GM12874 (cell line): Measurements from ENCODE around the gene ASTN2.
A peak's percentile ranks its signal among the peaks of the same experiment; 100 is the strongest.

Source experiments
- TF ChIP-seq, protein P1 (sequence below): IDR thresholded peaks from 2 replicates; pipeline ENCODE4 v1.5.1; 2011; ENCODE audit warnings: low read depth, mild to moderate bottlenecking, control low read depth, low read length, moderate library complexity; ENCODE audit not compliant: insufficient read depth

The ASTN2 gene

DNA sequence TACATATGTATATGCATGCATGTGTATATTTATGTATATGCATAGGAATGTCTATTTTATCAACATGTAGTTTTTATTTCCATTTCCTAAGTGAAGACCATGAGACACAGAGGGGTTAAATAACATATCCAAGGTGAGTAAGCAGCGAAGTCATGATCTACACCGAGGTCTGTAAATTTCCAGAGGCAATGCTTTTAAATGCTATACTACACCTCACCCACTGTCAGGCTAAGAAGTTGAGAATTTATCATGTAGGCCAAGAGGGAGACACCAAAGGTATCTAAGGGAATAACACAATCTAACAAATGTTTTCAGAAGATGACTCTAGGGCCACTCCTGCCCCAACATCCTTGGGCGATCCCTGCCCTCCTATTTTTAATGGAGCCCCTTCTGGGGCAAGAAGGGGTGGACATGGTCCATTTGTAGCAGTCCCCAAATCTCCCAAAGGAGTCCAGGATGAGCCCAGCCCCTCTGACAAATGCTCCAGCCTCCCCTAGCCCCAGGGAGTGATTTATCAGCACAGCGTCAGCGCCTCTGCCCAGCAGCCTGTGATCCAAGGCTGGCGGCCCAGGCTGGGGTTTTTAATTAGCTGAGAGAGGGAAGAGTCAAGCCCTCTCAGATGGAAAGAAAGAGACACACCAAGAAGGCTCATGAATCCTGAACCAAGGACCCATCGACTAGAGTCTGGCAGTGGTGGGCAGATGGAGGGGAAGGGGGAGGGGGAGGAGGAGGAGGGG, 339.9 kb downstream of the ASTN2 start:
- TF ChIP-seq, protein P1, sequence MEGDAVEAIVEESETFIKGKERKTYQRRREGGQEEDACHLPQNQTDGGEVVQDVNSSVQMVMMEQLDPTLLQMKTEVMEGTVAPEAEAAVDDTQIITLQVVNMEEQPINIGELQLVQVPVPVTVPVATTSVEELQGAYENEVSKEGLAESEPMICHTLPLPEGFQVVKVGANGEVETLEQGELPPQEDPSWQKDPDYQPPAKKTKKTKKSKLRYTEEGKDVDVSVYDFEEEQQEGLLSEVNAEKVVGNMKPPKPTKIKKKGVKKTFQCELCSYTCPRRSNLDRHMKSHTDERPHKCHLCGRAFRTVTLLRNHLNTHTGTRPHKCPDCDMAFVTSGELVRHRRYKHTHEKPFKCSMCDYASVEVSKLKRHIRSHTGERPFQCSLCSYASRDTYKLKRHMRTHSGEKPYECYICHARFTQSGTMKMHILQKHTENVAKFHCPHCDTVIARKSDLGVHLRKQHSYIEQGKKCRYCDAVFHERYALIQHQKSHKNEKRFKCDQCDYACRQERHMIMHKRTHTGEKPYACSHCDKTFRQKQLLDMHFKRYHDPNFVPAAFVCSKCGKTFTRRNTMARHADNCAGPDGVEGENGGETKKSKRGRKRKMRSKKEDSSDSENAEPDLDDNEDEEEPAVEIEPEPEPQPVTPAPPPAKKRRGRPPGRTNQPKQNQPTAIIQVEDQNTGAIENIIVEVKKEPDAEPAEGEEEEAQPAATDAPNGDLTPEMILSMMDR: no peak

DNA sequence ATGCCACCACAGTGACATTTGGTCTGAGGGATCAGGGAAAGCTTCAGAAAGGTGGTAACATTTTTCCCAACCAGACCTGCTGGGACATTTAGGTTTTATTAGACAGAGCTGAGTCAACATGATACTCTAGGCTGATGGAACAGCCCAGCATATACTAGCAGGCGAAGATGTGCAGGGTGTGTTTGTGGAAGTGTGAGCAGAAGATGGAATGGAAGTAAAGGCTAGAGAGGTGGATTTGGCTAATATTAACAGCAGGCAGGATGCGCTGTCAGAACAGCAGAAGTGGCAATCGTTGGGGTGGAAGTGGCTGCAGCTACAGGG, 340.6 kb downstream of the ASTN2 start:
- TF ChIP-seq, protein P1: no peak

DNA sequence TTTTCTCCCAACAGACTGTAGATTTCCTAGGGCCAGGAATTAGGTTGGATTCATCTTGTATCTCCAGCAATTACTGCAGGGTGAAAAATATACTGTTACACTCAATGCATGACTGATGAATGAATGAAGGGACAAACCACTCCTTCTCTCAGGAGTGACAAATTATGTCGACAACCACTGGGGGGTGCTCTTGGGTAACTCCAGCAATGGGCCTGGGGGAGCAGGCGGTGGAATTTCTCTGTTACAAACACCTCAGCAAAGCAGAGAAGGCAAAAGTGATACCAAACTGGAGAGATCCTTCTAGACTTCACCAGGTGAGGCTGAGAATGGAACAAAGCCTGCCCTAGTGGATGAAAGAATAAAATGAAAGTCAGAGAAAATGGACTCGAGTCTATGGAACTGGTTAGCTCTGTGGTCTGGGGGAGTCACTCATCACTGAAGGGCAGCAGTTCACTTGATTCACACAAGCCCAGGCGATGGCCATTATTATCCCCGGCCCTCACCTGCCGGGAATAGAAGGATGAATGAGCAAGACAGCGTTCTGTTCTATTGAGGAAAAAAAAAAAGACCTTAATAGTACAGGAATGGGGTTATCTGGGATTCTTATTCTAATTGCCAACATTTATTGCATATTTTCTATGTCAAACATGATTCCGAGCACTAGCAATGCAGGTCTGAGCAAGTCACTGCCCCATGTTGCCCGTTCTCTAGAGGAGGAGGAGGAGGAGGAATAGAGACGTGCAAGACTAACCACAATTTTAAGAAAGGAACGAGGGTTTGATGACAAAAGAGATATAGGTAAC, 341.1 kb downstream of the ASTN2 start:
- TF ChIP-seq, protein P1: peak; percentile 49; the same call in 1 of the 2 replicates

DNA sequence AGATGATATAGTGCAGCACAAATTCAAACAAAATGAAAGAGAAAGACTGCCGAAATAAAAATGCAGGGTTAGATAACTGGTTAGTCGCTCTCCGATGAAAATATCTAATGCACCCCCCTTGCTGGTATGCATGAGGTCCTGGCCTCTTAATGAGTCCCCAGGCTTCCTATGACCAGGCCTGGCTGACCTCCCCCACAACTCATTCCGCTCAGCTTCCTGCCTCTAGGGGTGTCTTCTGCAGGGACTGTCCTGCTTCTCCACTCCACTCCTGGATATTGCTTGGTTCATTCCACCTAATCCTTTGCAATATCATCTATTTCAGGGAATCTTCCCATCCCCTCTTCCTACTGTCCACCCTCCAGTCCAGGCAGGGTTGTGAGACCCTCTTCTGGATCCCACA, 341.8 kb downstream of the ASTN2 start:
- TF ChIP-seq, protein P1: no peak

DNA sequence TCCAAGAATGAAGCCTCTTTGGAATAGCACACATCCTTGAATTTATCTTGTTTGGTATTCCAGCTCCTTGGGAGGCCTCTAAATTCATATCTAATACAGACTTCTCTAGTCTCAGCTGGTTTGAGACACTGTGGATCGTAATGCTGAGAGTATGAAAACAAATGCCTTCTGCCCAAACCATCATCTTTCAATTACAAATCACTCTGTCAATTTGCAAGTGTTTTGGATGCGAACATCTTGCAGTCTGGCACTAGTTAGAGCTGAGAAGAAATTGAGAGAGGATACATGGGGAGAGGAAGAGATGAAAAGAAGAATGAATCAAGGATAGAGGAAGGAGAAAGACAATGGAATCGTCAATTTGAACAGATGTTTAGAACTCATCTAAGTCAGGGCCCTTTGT, 342.6 kb downstream of the ASTN2 start:
- TF ChIP-seq, protein P1: no peak

DNA sequence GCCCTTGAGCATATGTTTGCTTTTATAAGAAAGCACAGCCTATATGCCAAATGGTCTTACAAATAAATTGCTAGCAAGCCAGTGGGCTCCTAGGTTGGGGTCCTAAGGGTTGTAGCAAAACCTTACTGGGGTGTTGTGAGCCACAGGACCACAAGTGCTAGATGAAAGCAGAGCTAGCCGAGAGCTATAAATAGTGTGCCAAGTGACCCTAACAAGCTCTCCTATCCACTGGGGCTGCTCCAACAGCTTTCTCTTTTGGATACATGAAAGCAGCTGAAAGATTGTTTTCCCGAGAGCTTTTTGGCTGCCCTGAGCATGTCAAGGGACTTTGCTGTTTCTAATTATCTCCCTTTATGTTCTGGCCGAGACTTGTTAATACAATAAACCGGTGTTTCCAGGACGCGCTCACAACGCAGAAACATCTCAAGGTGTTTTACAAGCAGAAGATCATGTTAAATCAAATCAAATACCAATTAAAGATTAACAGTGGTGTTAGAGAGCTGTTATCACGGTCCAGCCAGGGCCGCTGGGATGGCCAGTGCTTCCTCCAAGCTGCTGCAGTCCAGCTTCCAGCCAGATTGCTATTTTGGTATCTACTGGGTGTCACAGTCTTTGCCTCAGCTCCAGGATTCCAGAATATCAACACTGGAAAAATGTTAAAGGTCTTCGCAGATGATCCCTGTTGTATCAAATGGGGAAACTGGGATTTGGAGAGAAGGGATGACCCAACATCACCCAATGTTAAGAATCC, 351.0 kb downstream of the ASTN2 start:
- TF ChIP-seq, protein P1: no peak

DNA sequence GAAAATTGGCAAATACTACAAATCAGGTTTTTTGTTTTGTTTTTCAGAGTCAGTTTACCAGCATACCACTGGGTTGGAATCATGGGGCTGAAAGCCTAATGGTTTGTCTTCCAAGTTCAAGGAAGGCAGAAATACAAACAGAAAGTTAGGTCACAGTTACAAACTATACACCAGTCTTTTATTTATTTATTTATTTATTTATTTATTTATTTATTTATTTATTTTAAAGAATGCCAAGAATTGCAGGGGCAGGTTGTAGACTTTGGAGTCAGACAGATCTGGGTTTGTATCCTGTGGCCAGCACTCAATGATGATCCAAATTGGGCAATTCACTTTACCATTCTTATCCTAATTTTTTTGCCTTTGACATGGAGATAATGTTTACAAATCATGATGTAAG, 353.9 kb downstream of the ASTN2 start:
- TF ChIP-seq, protein P1: no peak
